HCT116 (cell line): ENCODE measurements around the gene RPS16. TPM values are rescaled to one million over a fixed set of nuclear protein-coding genes. Genes with fewer than 3 reads are reported as not detected.

Experiments
- ATAC-seq: fragments of 200-7000 bp; cut with Tn5 transposase; 2 replicates; pipeline ENCODE4 v1.9.1; 2020; ENCODE audit warnings: mild to moderate bottlenecking, moderate library complexity
- BruUV-seq: library from RNA; stranded (reverse); fragments of 400-500 nt; replicated peaks from 2 replicates; lab custom pipeline; 2021; lab: Mats Ljungman, UMichigan
- CTCF ChIA-PET: fragments of 300-600 bp; sonication (Branson Sonifier 250); formaldehyde crosslinking; loops from one replicate; lab custom pipeline; 2021; ENCODE audit warnings: antibody characterized with exemption; lab: Charles Lee
- POLR2A ChIA-PET: fragments of 300-600, 350-600 bp; sonication (Branson Sonifier 250); formaldehyde crosslinking; loops from one replicate; lab custom pipeline; 2021; ENCODE audit warnings: antibody characterized with exemption; lab: Charles Lee
- RAD21 ChIA-PET, 2 experiments: fragments of 300-600 bp; sonication (Branson Sonifier 250); formaldehyde crosslinking; loops; one replicate each; lab custom pipeline; 2023; ENCODE audit warnings: low total read pairs in 2 of 2; ENCODE audit not compliant: uncharacterized antibody in 2 of 2, unreplicated experiment in 2 of 2, low non-redundant PET in 1 of 2; lab: Charles Lee
- DNase-seq: peaks from one replicate; pipeline ENCODE4 v3.0.0-alpha.2; 2010; ENCODE audit warnings: low read depth, low spot score
- H2AFZ ChIP-seq: fragments of 200-600 bp; shearing (Covaris generic), sonication (generic); 2 replicates; pipeline ENCODE4 v1.6.1; 2017; ENCODE audit warnings: low read depth, mixed run types, mixed read lengths, antibody characterized with exemption, low read length; ENCODE audit not compliant: poor library complexity, severe bottlenecking
- H3K27ac ChIP-seq: 2 replicates; pipeline ENCODE4 v1.5.1; 2012; ENCODE audit warnings: low read depth, low read length
- H3K27me3 ChIP-seq: fragments of 200-600 bp; sonication (generic); 2 replicates; pipeline ENCODE4 v1.6.1; 2016; ENCODE audit warnings: mixed run types, low read length, mixed read lengths; ENCODE audit not compliant: insufficient read depth
- H3K36me3 ChIP-seq, 2 experiments: fragments of 200-500 bp in 1 of 2; fragments of 200-600 bp in 1 of 2; sonication (Bioruptor generic) in 1 of 2; sonication (generic) in 1 of 2; 2 replicates each; pipeline versions ENCODE4 v1.5.1 to v1.6.1; 2014 to 2016; ENCODE audit warnings: low read length in 2 of 2, inconsistent platforms in 1 of 2, mixed read lengths in 1 of 2, mixed run types in 1 of 2; ENCODE audit not compliant: insufficient read depth in 2 of 2, control insufficient read depth in 1 of 2
- H3K4me1 ChIP-seq, 2 experiments: fragments of 200-600 bp in 1 of 2; sonication (generic) in 1 of 2; 2 replicates each; pipeline versions ENCODE4 v1.5.1 to v1.6.1; 2012 to 2017; ENCODE audit warnings: low read length in 2 of 2, inconsistent platforms in 1 of 2, mild to moderate bottlenecking in 1 of 2, mixed read lengths in 1 of 2, mixed run types in 1 of 2, moderate library complexity in 1 of 2; ENCODE audit not compliant: insufficient read depth in 2 of 2, control insufficient read depth in 1 of 2
- H3K4me2 ChIP-seq: fragments of 200-600 bp; sonication (generic); 2 replicates; pipeline ENCODE4 v1.6.1; 2017; ENCODE audit warnings: mixed run types, low read length, mixed read lengths
- H3K4me3 ChIP-seq, 2 experiments: fragments of 200-600 bp in 1 of 2; sonication (generic) in 1 of 2; replicated peaks in 1 of 2; 2 replicates each; pipeline ENCODE4 v1.5.1; 2011 to 2016; ENCODE audit warnings: low read length in 2 of 2, control low read depth in 1 of 2, low read depth in 1 of 2, mild to moderate bottlenecking in 1 of 2, mixed read lengths in 1 of 2, mixed run types in 1 of 2
- H3K79me2 ChIP-seq: fragments of 200-600 bp; sonication (generic); 2 replicates; pipeline ENCODE4 v1.6.1; 2017; ENCODE audit warnings: mild to moderate bottlenecking, mixed run types, low read length, moderate library complexity, mixed read lengths; ENCODE audit not compliant: insufficient read depth
- H3K9ac ChIP-seq: fragments of 200-600 bp; sonication (generic); 2 replicates; pipeline ENCODE4 v1.6.1; 2016; ENCODE audit warnings: low read length, mixed read lengths
- H3K9me2 ChIP-seq: fragments of 200-600 bp; sonication (generic), shearing (Covaris generic); 2 replicates; pipeline ENCODE4 v1.6.1; 2017; ENCODE audit warnings: mixed run types, mild to moderate bottlenecking, moderate library complexity; ENCODE audit not compliant: insufficient read depth
- H3K9me3 ChIP-seq, 2 experiments: fragments of 200-500 bp in 1 of 2; fragments of 200-600 bp in 1 of 2; sonication (Bioruptor generic) in 1 of 2; sonication (generic) in 1 of 2; 2 replicates each; pipeline ENCODE4 v1.6.1; 2014 to 2017; ENCODE audit warnings: low read length in 2 of 2, mixed read lengths in 2 of 2, inconsistent platforms in 1 of 2, low read depth in 1 of 2, mild to moderate bottlenecking in 1 of 2, mixed run types in 1 of 2, moderate library complexity in 1 of 2; ENCODE audit not compliant: control insufficient read depth in 1 of 2, insufficient read depth in 1 of 2
- H4K20me1 ChIP-seq: fragments of 200-600 bp; sonication (generic), shearing (Covaris generic); 2 replicates; pipeline ENCODE4 v1.6.1; 2017; ENCODE audit warnings: mixed run types, mild to moderate bottlenecking, moderate library complexity; ENCODE audit not compliant: insufficient read depth
- CEBPB ChIP-seq: IDR thresholded peaks from 2 replicates; pipeline ENCODE4 v1.6.1; 2012; ENCODE audit warnings: low read depth
- CTCF ChIP-seq, 3 experiments: fragments of 200-600 bp in 1 of 3; sonication (generic) in 1 of 3; IDR thresholded peaks in 2 of 3; conservative IDR thresholded peaks in 1 of 3; 2 replicates each; pipeline ENCODE4 v1.5.1; 2012 to 2017; ENCODE audit warnings: low read depth in 2 of 3, low read length in 2 of 3, antibody characterized with exemption in 1 of 3, borderline replicate concordance in 1 of 3, control low read depth in 1 of 3, mild to moderate bottlenecking in 1 of 3, mixed read lengths in 1 of 3, mixed run types in 1 of 3, moderate library complexity in 1 of 3; ENCODE audit not compliant: insufficient read depth in 1 of 3
- EGR1 ChIP-seq: IDR thresholded peaks from 2 replicates; pipeline ENCODE4 v1.6.1; 2012; ENCODE audit warnings: low read depth
- ELF1 ChIP-seq: IDR thresholded peaks from 2 replicates; pipeline ENCODE4 v1.6.1; 2012; ENCODE audit warnings: low read depth, borderline replicate concordance
- FOSL1 ChIP-seq: IDR thresholded peaks from 2 replicates; pipeline ENCODE4 v1.6.1; 2012; ENCODE audit warnings: low read depth
- JUND ChIP-seq: IDR thresholded peaks from 2 replicates; pipeline ENCODE4 v1.6.1; 2012
- POLR2AphosphoS5 ChIP-seq: IDR thresholded peaks from 2 replicates; pipeline ENCODE4 v1.6.1; 2011; ENCODE audit warnings: mild to moderate bottlenecking, low read depth, low read length, moderate library complexity
- RAD21 ChIP-seq: IDR thresholded peaks from 2 replicates; pipeline ENCODE4 v1.6.1; 2012; ENCODE audit warnings: low read depth, mild to moderate bottlenecking
- REST ChIP-seq: IDR thresholded peaks from 2 replicates; pipeline ENCODE4 v1.6.1; 2012; ENCODE audit warnings: low read depth
- SIN3A ChIP-seq: IDR thresholded peaks from 2 replicates; pipeline ENCODE4 v1.6.1; 2012; ENCODE audit warnings: low read depth
- SP1 ChIP-seq: IDR thresholded peaks from 2 replicates; pipeline ENCODE4 v1.6.1; 2012; ENCODE audit warnings: low read depth
- TCF7L2 ChIP-seq: IDR thresholded peaks from 2 replicates; pipeline ENCODE4 v1.7.0; 2011; ENCODE audit warnings: borderline replicate concordance, inconsistent platforms; ENCODE audit not compliant: insufficient read depth, insufficient read length; ENCODE audit errors: extremely low read depth
- YY1 ChIP-seq: IDR thresholded peaks from 2 replicates; pipeline ENCODE4 v1.6.1; 2011; ENCODE audit warnings: low read length, low read depth, moderate library complexity, mild to moderate bottlenecking; ENCODE audit not compliant: insufficient replicate concordance; ENCODE audit errors: extremely low read depth
- intact Hi-C: fragments of 100-400 bp; cut with micrococcal nuclease; formaldehyde crosslinking; loops from 2 replicates; pipeline ENCODE4 v1.10.0; 2022
- total RNA-seq: library from RNA; stranded (reverse); gene quantifications from one replicate; pipeline ENCODE4 v1.2.1, GENCODE V29; 2021; ENCODE audit not compliant: unreplicated experiment

RPS16 gene
- total RNA-seq, 1 experiment from 2014 or later = 3,365 TPM

GRCh38 chr19:39400061-39400460 lies 35.7 kb downstream of the RPS16 start:
- Histone ChIP-seq H4K20me1 (no peaks in the 10 kb centered on the region), H3K27ac (no peak overlapping the region), H3K9me3 (no peaks in the 10 kb centered on the region), H2AFZ (no peak overlapping the region), H3K27me3 (no peaks in the 10 kb centered on the region), H3K9ac (no peak overlapping the region), H3K9me2 (no peaks in the 10 kb centered on the region), H3K4me3 (no peak overlapping the region), H3K4me2 (peak overlapping the region; percentile 77; the same call in 1 of the 2 replicates), H3K79me2 (peaks cover under 1% of the 10 kb centered on the region; the same call in 1 of the 2 replicates), H3K4me1 (peaks cover 45 to 82% of the 10 kb centered on the region in 2 experiments), H3K36me3 (no peaks in the 10 kb centered on the region)
- intact Hi-C loops = no loop called here
- ChIA-PET POLR2A (interaction anchor here (1.9 to 3.8 kb wide), 3 partner anchors 9 to 35 kb away, joined by 4 to 35 read pairs (median 26); partner anchors contain the start of genes MED29, PAF1 and RPS16), RAD21 (no interaction called here), CTCF (no interaction called here)
- no TSS peak for BruUV-seq
- no peak for ATAC-seq
- no peak for DNase-seq
- TF ChIP-seq YY1 (no peak), EGR1 (no peak), RAD21 (no peak), FOSL1 (no peak), SIN3A (no peak), ELF1 (no peak), CEBPB (no peak), TCF7L2 (no peak), REST (no peak), CTCF (IDR thresholded peaks at IDR 0.05 in 2 of 3, conservative IDR thresholded peaks at IDR 0.05 in 1 of 3; ENCODE audit: borderline replicate concordance in 1 of 3, insufficient read depth in 1 of 3, low read depth in 2 of 3, low read length in 2 of 3) (no peak), JUND (no peak), POLR2AphosphoS5 (no peak), SP1 (no peak)
